WERI-Rb-1 (cell line): Measurements from ENCODE around the gene PRPF40A.
"Not testable (repeated sequence)": the region's sequence is repeated elsewhere in the genome, so short reads cannot be mapped to it uniquely, and the experiment has no call there.

Experiments
- DNase-seq: peaks from one replicate; pipeline ENCODE4 v3.0.0-alpha.2; 2020
- H3K27ac ChIP-seq: fragments of 250-450 bp; sonication (Bioruptor Pico); 2 replicates; pipeline ENCODE4 v1.5.1; 2020; ENCODE audit warnings: mild to moderate bottlenecking, moderate library complexity
- H3K27me3 ChIP-seq: fragments of 250-450 bp; sonication (Bioruptor Pico); 2 replicates; pipeline ENCODE4 v1.5.1; 2021; ENCODE audit warnings: mild to moderate bottlenecking, low read depth, moderate library complexity; ENCODE audit not compliant: insufficient read depth, severe bottlenecking
- H3K36me3 ChIP-seq: fragments of 250-450 bp; sonication (Bioruptor Pico); 2 replicates; pipeline ENCODE4 v1.5.1; 2020; ENCODE audit warnings: mild to moderate bottlenecking, moderate library complexity
- H3K4me3 ChIP-seq: 2 replicates; pipeline ENCODE4 v1.5.1; 2011; ENCODE audit warnings: low read depth, mild to moderate bottlenecking, control low read depth, low read length
- H3K9me3 ChIP-seq: fragments of 250-450 bp; sonication (Bioruptor Pico); 2 replicates; pipeline ENCODE4 v1.5.1; 2021; ENCODE audit warnings: mild to moderate bottlenecking, moderate library complexity; ENCODE audit not compliant: severe bottlenecking
- CTCF ChIP-seq: IDR thresholded peaks from 2 replicates; pipeline ENCODE4 v1.5.1; 2011; ENCODE audit warnings: low read depth, mild to moderate bottlenecking, control low read depth, inconsistent platforms, low read length

Gene PRPF40A

GRCh38 chr2:152717228-152718075 is at the start of gene PRPF40A:
PRPF40A (minus strand) TSS chr2:152717461; CDS start chr2:152717439, 22 bp downstream.
- H3K4me3 ChIP-seq = peak within 1 kb of the TSS; percentile 100
- peak within 1 kb of the TSS; percentile 100 for H3K27ac ChIP-seq
- peaks cover 51% of the 10 kb centered on the region for H3K36me3 ChIP-seq
- DNase-seq = peak; percentile 99
- TF ChIP-seq CTCF = no peak
- H3K9me3 ChIP-seq = no peaks in the 10 kb centered on the region
- no peaks in the 10 kb centered on the region for H3K27me3 ChIP-seq

GRCh38 chr2:152766928-152767327 is 49.7 kb upstream of the PRPF40A start:
- Histone ChIP-seq H3K9me3 (no peaks in the 10 kb centered on the region), H3K4me3 (no peak overlapping the region), H3K27me3 (no peaks in the 10 kb centered on the region), H3K27ac (no peak overlapping the region), H3K36me3 (peaks cover 6% of the 10 kb centered on the region; the same call in 1 of the 2 replicates)
- no peak for TF ChIP-seq CTCF
- DNase-seq = no peak

- H3K4me3 ChIP-seq = no peak overlapping the region
- H3K36me3 ChIP-seq = peaks cover 6% of the 10 kb centered on the region; the same call in 1 of the 2 replicates
- no peak for DNase-seq
- no peaks in the 10 kb centered on the region for H3K27me3 ChIP-seq
- no peak overlapping the region for H3K27ac ChIP-seq
- H3K9me3 ChIP-seq = no peaks in the 10 kb centered on the region
- no peak for TF ChIP-seq CTCF
These were observed 46.4 kb upstream of the PRPF40A start for GRCh38 chr2:152763651-152764050.

GRCh38 chr2:152763208-152763607 is 45.9 kb upstream of the PRPF40A start:
- H3K27ac ChIP-seq, H3K4me3 ChIP-seq, DNase-seq, H3K27me3 ChIP-seq, H3K36me3 ChIP-seq, H3K9me3 ChIP-seq: not testable (repeated sequence)

- TF ChIP-seq CTCF = no peak
- H3K9me3 ChIP-seq = no peaks in the 10 kb centered on the region
- no peak overlapping the region for H3K27ac ChIP-seq
- peaks cover 6% of the 10 kb centered on the region; the same call in 1 of the 2 replicates for H3K36me3 ChIP-seq
- H3K4me3 ChIP-seq = no peak overlapping the region
- no peak for DNase-seq
- H3K27me3 ChIP-seq = no peaks in the 10 kb centered on the region
These were observed 44.9 kb upstream of the PRPF40A start for GRCh38 chr2:152762202-152762601.

GRCh38 chr2:152761214-152761613 is 44.0 kb upstream of the PRPF40A start:
- Histone ChIP-seq H3K27ac (no peak overlapping the region), H3K9me3 (no peaks in the 10 kb centered on the region), H3K36me3 (peaks cover 6% of the 10 kb centered on the region; the same call in 1 of the 2 replicates), H3K27me3 (no peaks in the 10 kb centered on the region), H3K4me3 (no peak overlapping the region)
- DNase-seq = no peak
- no peak for TF ChIP-seq CTCF
